K562 (cell line): ENCODE measurements around the gene HMG20B. TPM values are rescaled to one million over a fixed set of nuclear protein-coding genes. Genes with fewer than 3 reads are reported as not detected.

ENCODE experiments used
- BMI1 ChIP-seq: fragments of 150-350 bp; IDR thresholded peaks from 2 replicates; pipeline ENCODE4 v1.6.1; 2014; ENCODE audit warnings: low read length
- HDAC1 ChIP-seq, 2 experiments: fragments of 450-650 bp; IDR thresholded peaks; 2 replicates each; pipeline ENCODE4 v1.6.1; 2016 to 2017; ENCODE audit warnings: inconsistent platforms in 1 of 2, mild to moderate bottlenecking in 1 of 2, moderate library complexity in 1 of 2
- HDAC2 ChIP-seq: fragments of 450-650 bp; IDR thresholded peaks from 2 replicates; pipeline ENCODE4 v1.6.1; 2016; ENCODE audit warnings: mild to moderate bottlenecking
- ILF3 ChIP-seq: fragments of 450-650 bp; IDR thresholded peaks from 2 replicates; pipeline ENCODE4 v1.6.1; 2018; ENCODE audit warnings: antibody characterized with exemption, mild to moderate bottlenecking, moderate library complexity, borderline replicate concordance
- KDM1A ChIP-seq, 2 experiments: fragments of 450-650 bp; IDR thresholded peaks; 2 replicates each; pipeline ENCODE4 v1.6.1; 2016; ENCODE audit warnings: mild to moderate bottlenecking in 2 of 2
- KDM2B ChIP-seq: fragments of 250-450 bp; sonication (Bioruptor Pico); IDR thresholded peaks from 2 replicates; pipeline ENCODE4 v1.8.0; 2021; ENCODE audit warnings: mild to moderate bottlenecking, moderate library complexity
- L3MBTL2 ChIP-seq: fragments of 450-650 bp; IDR thresholded peaks from 2 replicates; pipeline ENCODE4 v1.6.1; 2016; ENCODE audit warnings: mild to moderate bottlenecking, moderate library complexity
- PHB2 ChIP-seq: fragments of 450-650 bp; IDR thresholded peaks from 2 replicates; pipeline ENCODE4 v1.6.1; 2017; ENCODE audit warnings: low read depth
- PHF8 ChIP-seq: fragments of 200-600 bp; sonication (generic); IDR thresholded peaks from 2 replicates; pipeline ENCODE4 v1.6.1; 2012; ENCODE audit warnings: mixed run types, mild to moderate bottlenecking, inconsistent platforms, low read length, moderate library complexity, borderline replicate concordance
- RHOXF2B ChIP-seq: fragments of 250-450 bp; sonication (Bioruptor Pico); conservative IDR thresholded peaks from 2 replicates; pipeline ENCODE4 v1.5.1; 2021
- SIX5 ChIP-seq, 2 experiments: IDR thresholded peaks; 2 replicates each; pipeline ENCODE4 v1.6.1; 2011; ENCODE audit warnings: low read length in 2 of 2, borderline replicate concordance in 1 of 2, low read depth in 1 of 2, mild to moderate bottlenecking in 1 of 2, moderate library complexity in 1 of 2; ENCODE audit not compliant: insufficient read depth in 1 of 2
- U2AF1 ChIP-seq: fragments of 200-400 bp; formaldehyde crosslinking; optimal IDR thresholded peaks from 2 replicates; pipeline ENCODE3; 2017; ENCODE audit warnings: mild to moderate bottlenecking, low read depth, low read length, moderate library complexity
- ZNF134 ChIP-seq: fragments of 250-450 bp; sonication (Bioruptor Pico); conservative IDR thresholded peaks from 2 replicates; pipeline ENCODE4 v1.4.0; 2020
- ZNF75A ChIP-seq: fragments of 450-650 bp; formaldehyde crosslinking; IDR thresholded peaks from 2 replicates; pipeline ENCODE4 v1.4.0; 2020; ENCODE audit warnings: mild to moderate bottlenecking
- polyA plus RNA-seq, 8 experiments: library from polyadenylated mRNA; depleted of rRNA in 4 of 8; stranded (reverse) in 5 of 8; unstranded in 3 of 8; fragments of >200 nt; fragmentation: Nextera tagmentation in 2 of 8; fragmentation: Illumina TruSeq in 1 of 8; extraction: Ambion mirVana in 2 of 8; extraction: Trizol in 1 of 8; gene quantifications; 2 replicates each; pipeline versions ENCODE4 v1.2.1 to v1.2.3, GENCODE V29; 2011 to 2014; ENCODE audit warnings: inconsistent platforms in 1 of 8, missing spikeins in 1 of 8
- total RNA-seq, 7 experiments: library from RNA; depleted of rRNA in 6 of 7; stranded (reverse); fragments of >200 nt in 6 of 7; fragmentation: Illumina TruSeq in 2 of 7; extraction: Trizol in 2 of 7; gene quantifications; 2 replicates each; pipeline versions ENCODE4 v1.2.1 to v1.2.3, GENCODE V29; 2011 to 2021; ENCODE audit warnings: low replicate concordance in 1 of 7
- TF ChIP-seq, protein P1 (sequence below): fragments of 200-800 bp; sonication (Bioruptor generic); IDR thresholded peaks from 2 replicates; pipeline ENCODE4 v1.6.1; 2017; ENCODE audit warnings: missing genetic modification characterization, missing compliant biosample characterization
- TF ChIP-seq, protein P2 (sequence below), 3 experiments: fragments of 200-800 bp in 1 of 3; fragments of 250-450 bp in 1 of 3; fragments of 450-650 bp in 1 of 3; sonication (Bioruptor Pico) in 1 of 3; sonication (Bioruptor generic) in 1 of 3; formaldehyde crosslinking in 1 of 3; IDR thresholded peaks; 2 replicates each; pipeline versions ENCODE4 v1.6.1 to v1.8.0; 2016 to 2022; ENCODE audit warnings: mild to moderate bottlenecking in 2 of 3, missing genetic modification characterization in 2 of 3, missing compliant biosample characterization in 1 of 3, moderate library complexity in 1 of 3
- TF ChIP-seq, protein P3 (sequence below): fragments of 250-450 bp; sonication (Bioruptor Pico); IDR thresholded peaks from 2 replicates; pipeline ENCODE4 v1.5.0; 2021
- TF ChIP-seq, protein P4 (sequence below): fragments of 250-450 bp; sonication (Bioruptor Pico); IDR thresholded peaks from 2 replicates; pipeline ENCODE4 v1.4.0; 2020; ENCODE audit warnings: mild to moderate bottlenecking, moderate library complexity

HMG20B gene
- total and polyA plus RNA-seq, 9 of the 15 experiments (the other 6 are each of a cell fraction or from before 2014, with no cell fraction given) = 0.35 to 172 (median 38.6) TPM

DNA sequence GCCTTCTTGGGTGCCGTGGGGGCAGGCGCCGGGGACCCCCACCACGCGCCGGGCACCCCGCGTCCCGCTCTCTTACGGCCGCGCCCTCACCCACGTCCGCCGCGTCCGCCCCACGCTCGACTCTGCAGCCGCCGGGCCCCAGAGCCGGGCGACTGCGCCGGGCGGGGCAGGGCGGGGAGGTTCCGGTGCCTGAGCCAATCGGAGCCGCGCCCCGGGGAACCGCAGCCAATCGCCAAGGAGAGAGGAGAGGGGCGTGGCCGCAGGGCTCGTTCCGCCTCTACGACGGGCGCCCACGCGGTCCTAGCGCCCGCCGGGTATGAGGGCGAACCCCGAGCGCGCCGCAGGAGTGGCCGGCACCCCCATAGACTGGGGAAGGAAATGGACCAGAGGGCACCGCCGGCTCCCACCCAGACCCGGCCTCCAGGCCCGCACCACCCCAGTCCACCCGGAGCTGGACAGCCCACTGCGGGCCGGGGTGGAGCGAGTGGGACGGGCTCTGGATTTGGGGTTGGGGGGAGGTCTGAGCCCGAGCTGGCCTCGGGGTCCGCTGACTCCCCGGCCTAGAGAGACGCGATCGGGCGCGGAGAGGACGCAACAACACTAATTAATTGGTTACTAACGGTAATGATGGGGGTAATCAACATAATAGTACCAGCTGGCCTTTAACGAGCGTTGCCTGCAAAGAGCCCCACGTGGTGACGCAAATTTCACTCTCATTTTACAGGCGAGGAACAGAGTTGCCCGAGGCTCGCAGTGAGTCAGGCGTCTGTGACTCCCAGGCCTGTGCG lies 15.1 kb upstream of the HMG20B start, which contains the start of gene MFSD12 (continued):
- no peak for TF ChIP-seq BMI1
- TF ChIP-seq HDAC2 = peak; percentile 32; the same call in 1 of the 2 replicates
- peak; percentile 95 for TF ChIP-seq L3MBTL2
- no peak for TF ChIP-seq ILF3
- TF ChIP-seq, protein P1, sequence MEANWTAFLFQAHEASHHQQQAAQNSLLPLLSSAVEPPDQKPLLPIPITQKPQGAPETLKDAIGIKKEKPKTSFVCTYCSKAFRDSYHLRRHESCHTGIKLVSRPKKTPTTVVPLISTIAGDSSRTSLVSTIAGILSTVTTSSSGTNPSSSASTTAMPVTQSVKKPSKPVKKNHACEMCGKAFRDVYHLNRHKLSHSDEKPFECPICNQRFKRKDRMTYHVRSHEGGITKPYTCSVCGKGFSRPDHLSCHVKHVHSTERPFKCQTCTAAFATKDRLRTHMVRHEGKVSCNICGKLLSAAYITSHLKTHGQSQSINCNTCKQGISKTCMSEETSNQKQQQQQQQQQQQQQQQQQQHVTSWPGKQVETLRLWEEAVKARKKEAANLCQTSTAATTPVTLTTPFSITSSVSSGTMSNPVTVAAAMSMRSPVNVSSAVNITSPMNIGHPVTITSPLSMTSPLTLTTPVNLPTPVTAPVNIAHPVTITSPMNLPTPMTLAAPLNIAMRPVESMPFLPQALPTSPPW (CRISPR knock-in tag) = peak; percentile 91
- no peak for TF ChIP-seq ZNF134 (CRISPR knock-in tag)
- TF ChIP-seq PHF8 = peak; percentile 62; the same call in 1 of the 2 replicates
- no peak for TF ChIP-seq RHOXF2B
- TF ChIP-seq, protein P2, sequence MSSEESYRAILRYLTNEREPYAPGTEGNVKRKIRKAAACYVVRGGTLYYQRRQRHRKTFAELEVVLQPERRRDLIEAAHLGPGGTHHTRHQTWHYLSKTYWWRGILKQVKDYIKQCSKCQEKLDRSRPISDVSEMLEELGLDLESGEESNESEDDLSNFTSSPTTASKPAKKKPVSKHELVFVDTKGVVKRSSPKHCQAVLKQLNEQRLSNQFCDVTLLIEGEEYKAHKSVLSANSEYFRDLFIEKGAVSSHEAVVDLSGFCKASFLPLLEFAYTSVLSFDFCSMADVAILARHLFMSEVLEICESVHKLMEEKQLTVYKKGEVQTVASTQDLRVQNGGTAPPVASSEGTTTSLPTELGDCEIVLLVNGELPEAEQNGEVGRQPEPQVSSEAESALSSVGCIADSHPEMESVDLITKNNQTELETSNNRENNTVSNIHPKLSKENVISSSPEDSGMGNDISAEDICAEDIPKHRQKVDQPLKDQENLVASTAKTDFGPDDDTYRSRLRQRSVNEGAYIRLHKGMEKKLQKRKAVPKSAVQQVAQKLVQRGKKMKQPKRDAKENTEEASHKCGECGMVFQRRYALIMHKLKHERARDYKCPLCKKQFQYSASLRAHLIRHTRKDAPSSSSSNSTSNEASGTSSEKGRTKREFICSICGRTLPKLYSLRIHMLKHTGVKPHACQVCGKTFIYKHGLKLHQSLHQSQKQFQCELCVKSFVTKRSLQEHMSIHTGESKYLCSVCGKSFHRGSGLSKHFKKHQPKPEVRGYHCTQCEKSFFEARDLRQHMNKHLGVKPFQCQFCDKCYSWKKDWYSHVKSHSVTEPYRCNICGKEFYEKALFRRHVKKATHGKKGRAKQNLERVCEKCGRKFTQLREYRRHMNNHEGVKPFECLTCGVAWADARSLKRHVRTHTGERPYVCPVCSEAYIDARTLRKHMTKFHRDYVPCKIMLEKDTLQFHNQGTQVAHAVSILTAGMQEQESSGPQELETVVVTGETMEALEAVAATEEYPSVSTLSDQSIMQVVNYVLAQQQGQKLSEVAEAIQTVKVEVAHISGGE (CRISPR knock-in tag; IDR thresholded peaks at IDR 0.05) = peak in 1 of 3 experiments; percentile 64; a peak in 2 of 6 replicates
- TF ChIP-seq, protein P3, sequence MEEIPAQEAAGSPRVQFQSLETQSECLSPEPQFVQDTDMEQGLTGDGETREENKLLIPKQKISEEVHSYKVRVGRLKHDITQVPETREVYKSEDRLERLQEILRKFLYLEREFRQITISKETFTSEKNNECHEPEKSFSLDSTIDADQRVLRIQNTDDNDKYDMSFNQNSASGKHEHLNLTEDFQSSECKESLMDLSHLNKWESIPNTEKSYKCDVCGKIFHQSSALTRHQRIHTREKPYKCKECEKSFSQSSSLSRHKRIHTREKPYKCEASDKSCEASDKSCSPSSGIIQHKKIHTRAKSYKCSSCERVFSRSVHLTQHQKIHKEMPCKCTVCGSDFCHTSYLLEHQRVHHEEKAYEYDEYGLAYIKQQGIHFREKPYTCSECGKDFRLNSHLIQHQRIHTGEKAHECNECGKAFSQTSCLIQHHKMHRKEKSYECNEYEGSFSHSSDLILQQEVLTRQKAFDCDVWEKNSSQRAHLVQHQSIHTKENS (CRISPR knock-in tag) = no peak
- peak; percentile 88; the same call in 1 of the 2 replicates for TF ChIP-seq KDM2B (CRISPR knock-in tag)
- no peak for TF ChIP-seq SIX5 (IDR thresholded peaks at IDR 0.05; ENCODE audit: borderline replicate concordance in 1 of 2, insufficient read depth in 1 of 2, low read depth in 1 of 2, low read length in 2 of 2)
- no peak for TF ChIP-seq PHB2
- peak; percentile 88 for TF ChIP-seq U2AF1
- TF ChIP-seq HDAC1 (IDR thresholded peaks at IDR 0.05) = peak in 1 of 2 experiments; percentile 65; a peak in 1 of 4 replicates
- no peak for TF ChIP-seq KDM1A (IDR thresholded peaks at IDR 0.05)
- TF ChIP-seq, protein P4, sequence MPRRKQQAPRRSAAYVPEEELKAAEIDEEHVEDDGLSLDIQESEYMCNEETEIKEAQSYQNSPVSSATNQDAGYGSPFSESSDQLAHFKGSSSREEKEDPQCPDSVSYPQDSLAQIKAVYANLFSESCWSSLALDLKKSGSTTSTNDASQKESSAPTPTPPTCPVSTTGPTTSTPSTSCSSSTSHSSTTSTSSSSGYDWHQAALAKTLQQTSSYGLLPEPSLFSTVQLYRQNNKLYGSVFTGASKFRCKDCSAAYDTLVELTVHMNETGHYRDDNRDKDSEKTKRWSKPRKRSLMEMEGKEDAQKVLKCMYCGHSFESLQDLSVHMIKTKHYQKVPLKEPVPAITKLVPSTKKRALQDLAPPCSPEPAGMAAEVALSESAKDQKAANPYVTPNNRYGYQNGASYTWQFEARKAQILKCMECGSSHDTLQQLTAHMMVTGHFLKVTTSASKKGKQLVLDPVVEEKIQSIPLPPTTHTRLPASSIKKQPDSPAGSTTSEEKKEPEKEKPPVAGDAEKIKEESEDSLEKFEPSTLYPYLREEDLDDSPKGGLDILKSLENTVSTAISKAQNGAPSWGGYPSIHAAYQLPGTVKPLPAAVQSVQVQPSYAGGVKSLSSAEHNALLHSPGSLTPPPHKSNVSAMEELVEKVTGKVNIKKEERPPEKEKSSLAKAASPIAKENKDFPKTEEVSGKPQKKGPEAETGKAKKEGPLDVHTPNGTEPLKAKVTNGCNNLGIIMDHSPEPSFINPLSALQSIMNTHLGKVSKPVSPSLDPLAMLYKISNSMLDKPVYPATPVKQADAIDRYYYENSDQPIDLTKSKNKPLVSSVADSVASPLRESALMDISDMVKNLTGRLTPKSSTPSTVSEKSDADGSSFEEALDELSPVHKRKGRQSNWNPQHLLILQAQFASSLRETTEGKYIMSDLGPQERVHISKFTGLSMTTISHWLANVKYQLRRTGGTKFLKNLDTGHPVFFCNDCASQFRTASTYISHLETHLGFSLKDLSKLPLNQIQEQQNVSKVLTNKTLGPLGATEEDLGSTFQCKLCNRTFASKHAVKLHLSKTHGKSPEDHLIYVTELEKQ (CRISPR knock-in tag) = no peak
- no peak for TF ChIP-seq ZNF75A
